GM23338 (cell line): ENCODE results near the gene ERC1. TPM values are rescaled to one million over a fixed set of nuclear protein-coding genes. Genes with fewer than 3 reads are reported as not detected.

Experiments used
- ATAC-seq: fragments of 200-7000 bp; cut with Tn5 transposase; 3 replicates; pipeline ENCODE4 v1.9.1; 2020
- DNase-seq: peaks from one replicate; pipeline ENCODE4 v3.0.0-alpha.2; 2015; ENCODE audit warnings: low spot score
- H2AFZ ChIP-seq: fragments of 200-600 bp; sonication (generic); 2 replicates; pipeline ENCODE4 v1.8.0; 2016; ENCODE audit warnings: antibody characterized with exemption, mild to moderate bottlenecking, moderate library complexity
- H3F3A ChIP-seq: fragments of 200-600 bp; sonication (generic); replicated peaks from 2 replicates; pipeline ENCODE4 v1.8.0; 2017; ENCODE audit warnings: antibody characterized with exemption, mixed run types, low read depth
- H3K27ac ChIP-seq: fragments of 200-600 bp; sonication (generic); 2 replicates; pipeline ENCODE4 v1.6.1; 2016; ENCODE audit warnings: low read depth
- H3K27me3 ChIP-seq: fragments of 200-600 bp; sonication (generic); 2 replicates; pipeline ENCODE4 v1.8.0; 2016; ENCODE audit warnings: mild to moderate bottlenecking, mixed run types, moderate library complexity; ENCODE audit not compliant: insufficient read depth
- H3K36me3 ChIP-seq: fragments of 200-600 bp; sonication (generic); 2 replicates; pipeline ENCODE4 v1.8.0; 2016; ENCODE audit warnings: mild to moderate bottlenecking; ENCODE audit not compliant: insufficient read depth
- H3K4me1 ChIP-seq: fragments of 200-600 bp; sonication (generic); 2 replicates; pipeline ENCODE4 v1.8.0; 2016; ENCODE audit warnings: mild to moderate bottlenecking, moderate library complexity; ENCODE audit not compliant: insufficient read depth
- H3K4me2 ChIP-seq: fragments of 200-600 bp; sonication (generic); 2 replicates; pipeline ENCODE4 v1.7.1; 2017; ENCODE audit warnings: mixed run types
- H3K4me3 ChIP-seq: fragments of 200-600 bp; sonication (generic); 2 replicates; pipeline ENCODE4 v1.6.1; 2016; ENCODE audit warnings: mixed run types
- H3K79me2 ChIP-seq: fragments of 200-600 bp; sonication (generic); replicated peaks from 2 replicates; pipeline ENCODE4 v1.8.0; 2017; ENCODE audit warnings: mild to moderate bottlenecking; ENCODE audit not compliant: insufficient read depth
- H3K9me2 ChIP-seq: fragments of 200-600 bp; sonication (generic); 2 replicates; pipeline ENCODE4 v1.8.0; 2017; ENCODE audit not compliant: insufficient read depth
- H4K20me1 ChIP-seq: fragments of 200-600 bp; sonication (generic); replicated peaks from 2 replicates; pipeline ENCODE4 v1.8.0; 2017; ENCODE audit warnings: mild to moderate bottlenecking; ENCODE audit not compliant: insufficient read depth
- H3K27ac Mint-ChIP-seq: 2 replicates; pipeline ENCODE4 v1.8.0; 2020; ENCODE audit warnings: inconsistent platforms, mild to moderate bottlenecking, moderate library complexity, mixed read lengths
- H3K27me3 Mint-ChIP-seq: 3 replicates; pipeline ENCODE4 v1.8.0; 2022; ENCODE audit warnings: low read depth, mild to moderate bottlenecking, moderate library complexity, mixed read lengths, inconsistent platforms; ENCODE audit not compliant: insufficient read depth, poor library complexity
- H3K36me3 Mint-ChIP-seq: 3 replicates; pipeline ENCODE4 v1.8.0; 2021; ENCODE audit warnings: low read depth, mild to moderate bottlenecking, inconsistent platforms, moderate library complexity, mixed read lengths
- H3K4me1 Mint-ChIP-seq: 3 replicates; pipeline ENCODE4 v1.8.0; 2020; ENCODE audit warnings: mild to moderate bottlenecking, inconsistent platforms, mixed read lengths
- H3K4me3 Mint-ChIP-seq: 3 replicates; pipeline ENCODE4 v1.8.0; 2021; ENCODE audit warnings: moderate library complexity, mild to moderate bottlenecking, inconsistent platforms, mixed read lengths
- H3K9me3 Mint-ChIP-seq: 3 replicates; pipeline ENCODE4 v1.8.0; 2020; ENCODE audit warnings: moderate library complexity, mild to moderate bottlenecking, inconsistent platforms, mixed read lengths
- CREB1 ChIP-seq: fragments of 250-450 bp; sonication (Bioruptor Pico); IDR thresholded peaks from 2 replicates; pipeline ENCODE4 v1.5.0; 2020; ENCODE audit warnings: low read depth, mild to moderate bottlenecking, moderate library complexity
- EZH2 ChIP-seq: fragments of 200-600 bp; sonication (generic); IDR thresholded peaks from one replicate; pipeline ENCODE4 v1.8.0; 2017; ENCODE audit warnings: antibody characterized with exemption, mild to moderate bottlenecking, low read depth; ENCODE audit not compliant: unreplicated experiment
- EZH2phosphoT487 ChIP-seq: fragments of 200-600 bp; sonication (generic); IDR thresholded peaks from one replicate; pipeline ENCODE4 v1.8.1; 2018; ENCODE audit warnings: antibody characterized with exemption; ENCODE audit not compliant: unreplicated experiment
- NANOG ChIP-seq: IDR thresholded peaks from 2 replicates; pipeline ENCODE4 v1.6.1; 2016; ENCODE audit warnings: antibody characterized with exemption, borderline replicate concordance
- polyA plus RNA-seq: library from polyadenylated mRNA; unstranded; fragments of >200 nt; fragmentation: Nextera tagmentation; extraction: Ambion mirVana; gene quantifications from 2 replicates; pipeline ENCODE4 v1.2.1, GENCODE V29; 2016
- total RNA-seq: library from RNA; depleted of rRNA; stranded (reverse); fragments of >200 nt; shearing (Covaris generic); gene quantifications from 2 replicates; pipeline ENCODE4 v1.2.3, GENCODE V29; 2014
- TF ChIP-seq, protein P1 (sequence below), 2 experiments: fragments of 200-600 bp in 1 of 2; sonication (generic) in 1 of 2; conservative IDR thresholded peaks; 2 replicates each; pipeline versions ENCODE4 v1.5.1 to v1.6.1; 2016 to 2017; ENCODE audit warnings: antibody characterized with exemption in 2 of 2, low read depth in 2 of 2, mild to moderate bottlenecking in 2 of 2, moderate library complexity in 1 of 2

Gene ERC1
- total and polyA plus RNA-seq, 2 experiments from 2014 or later = 28.1 to 35.3 TPM

GRCh38 chr12:1531153-1531653 is 540.2 kb downstream of the ERC1 start:
- Histone ChIP-seq H3K9me2 (no peaks in the 10 kb centered on the region), H4K20me1 (no peaks in the 10 kb centered on the region), H3F3A (0 out of 2 replicates have a peak, but pooled peaks cover 7% of the 10 kb centered on the region), H3K4me2 (peak overlapping the region; percentile 80), H3K27ac (no peak overlapping the region), H3K79me2 (no peaks in the 10 kb centered on the region), H3K27me3 (peaks cover 93% of the 10 kb centered on the region), H2AFZ (peak overlapping the region; percentile 66; the same call in 1 of the 2 replicates), H3K4me3 (peak overlapping the region; percentile 61), H3K36me3 (no peaks in the 10 kb centered on the region), H3K4me1 (peaks cover 13% of the 10 kb centered on the region)
- H3K4me1 Mint-ChIP-seq = peaks cover 20% of the 10 kb centered on the region
- no peak overlapping the region for H3K27ac Mint-ChIP-seq
- ATAC-seq (peak; percentile 43), DNase-seq (peak; percentile 55)
- peaks cover 58% of the 10 kb centered on the region for H3K27me3 Mint-ChIP-seq
- no peaks in the 10 kb centered on the region; the same call in 2 of the 3 replicates for H3K36me3 Mint-ChIP-seq
- TF ChIP-seq NANOG (no peak), EZH2phosphoT487 (peak; percentile 93), CREB1 (no peak), EZH2 (peak; percentile 90)
- peak overlapping the region; percentile 66 for H3K4me3 Mint-ChIP-seq
- H3K9me3 Mint-ChIP-seq = no peaks in the 10 kb centered on the region

DNA sequence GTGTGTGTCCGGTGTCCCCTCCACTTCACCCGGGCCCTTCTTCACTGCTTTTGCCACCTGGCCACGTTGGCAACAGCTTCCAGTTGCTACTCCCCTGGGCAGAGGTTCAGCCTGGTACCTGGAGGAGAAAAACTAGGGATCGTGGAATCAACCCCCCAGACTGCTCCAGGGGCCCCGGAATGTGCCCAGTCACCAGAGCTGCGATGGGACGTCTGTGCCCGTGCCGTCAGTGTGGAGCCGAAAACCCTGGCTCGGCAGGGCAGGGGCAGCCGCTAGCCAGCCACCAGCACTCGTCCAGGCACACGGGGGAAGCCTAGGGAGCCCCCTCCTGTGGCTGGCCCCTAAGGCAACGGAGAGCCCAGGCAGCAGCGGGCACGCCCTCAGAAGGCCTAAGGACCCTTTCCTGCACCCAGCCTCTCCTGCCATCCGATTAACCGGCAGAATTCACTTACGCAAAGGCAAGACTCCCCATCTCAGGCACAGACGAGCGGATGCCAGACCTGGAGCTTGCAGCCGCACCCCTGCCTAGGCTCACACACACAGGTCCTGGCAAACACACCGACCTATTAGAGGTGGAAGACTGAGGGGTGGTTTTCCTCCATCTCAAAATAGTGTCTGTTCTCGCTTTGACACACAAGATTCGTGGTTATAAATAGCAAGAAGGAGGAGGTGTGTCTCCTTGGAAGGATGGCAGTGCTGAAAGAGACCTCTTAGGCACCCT is 540.8 kb downstream of the ERC1 start:
- H3K36me3 ChIP-seq = no peaks in the 10 kb centered on the region
- H3K9me3 Mint-ChIP-seq = no peaks in the 10 kb centered on the region
- H3K27ac Mint-ChIP-seq = no peak overlapping the region
- H3K4me3 ChIP-seq = peak overlapping the region; percentile 61
- H3K4me2 ChIP-seq = peak overlapping the region; percentile 80
- peak overlapping the region; percentile 66 for H3K4me3 Mint-ChIP-seq
- H3K9me2 ChIP-seq = no peaks in the 10 kb centered on the region
- ATAC-seq (peak; percentile 8), DNase-seq (no peak)
- H3K27ac ChIP-seq = no peak overlapping the region
- peaks cover 13% of the 10 kb centered on the region for H3K4me1 ChIP-seq
- H3F3A ChIP-seq = 0 out of 2 replicates have a peak, but pooled peaks cover 7% of the 10 kb centered on the region
- peaks cover 87% of the 10 kb centered on the region for H3K27me3 ChIP-seq
- H3K79me2 ChIP-seq = no peaks in the 10 kb centered on the region
- peak; percentile 22 for TF ChIP-seq EZH2
- TF ChIP-seq, protein P1, sequence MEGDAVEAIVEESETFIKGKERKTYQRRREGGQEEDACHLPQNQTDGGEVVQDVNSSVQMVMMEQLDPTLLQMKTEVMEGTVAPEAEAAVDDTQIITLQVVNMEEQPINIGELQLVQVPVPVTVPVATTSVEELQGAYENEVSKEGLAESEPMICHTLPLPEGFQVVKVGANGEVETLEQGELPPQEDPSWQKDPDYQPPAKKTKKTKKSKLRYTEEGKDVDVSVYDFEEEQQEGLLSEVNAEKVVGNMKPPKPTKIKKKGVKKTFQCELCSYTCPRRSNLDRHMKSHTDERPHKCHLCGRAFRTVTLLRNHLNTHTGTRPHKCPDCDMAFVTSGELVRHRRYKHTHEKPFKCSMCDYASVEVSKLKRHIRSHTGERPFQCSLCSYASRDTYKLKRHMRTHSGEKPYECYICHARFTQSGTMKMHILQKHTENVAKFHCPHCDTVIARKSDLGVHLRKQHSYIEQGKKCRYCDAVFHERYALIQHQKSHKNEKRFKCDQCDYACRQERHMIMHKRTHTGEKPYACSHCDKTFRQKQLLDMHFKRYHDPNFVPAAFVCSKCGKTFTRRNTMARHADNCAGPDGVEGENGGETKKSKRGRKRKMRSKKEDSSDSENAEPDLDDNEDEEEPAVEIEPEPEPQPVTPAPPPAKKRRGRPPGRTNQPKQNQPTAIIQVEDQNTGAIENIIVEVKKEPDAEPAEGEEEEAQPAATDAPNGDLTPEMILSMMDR (conservative IDR thresholded peaks at IDR 0.05; ENCODE audit: low read depth in 2 of 2) = no peak
- H3K4me1 Mint-ChIP-seq = peaks cover 20% of the 10 kb centered on the region
- H3K27me3 Mint-ChIP-seq = peaks cover 58% of the 10 kb centered on the region
- H3K36me3 Mint-ChIP-seq = no peaks in the 10 kb centered on the region; the same call in 2 of the 3 replicates
- H2AFZ ChIP-seq = peak overlapping the region; percentile 66; the same call in 1 of the 2 replicates
- no peaks in the 10 kb centered on the region for H4K20me1 ChIP-seq
